ENCODE measurements around the gene ERCC4. TPM values are rescaled to one million over a fixed set of nuclear protein-coding genes. Genes with fewer than 3 reads are reported as not detected.

Gene ERCC4
- total RNA-seq (9.5 and 10.6 TPM in 2 replicates), polyA plus RNA-seq (4.3 and 5.9 TPM in 2 replicates), polyA minus RNA-seq (ENCODE audit: low replicate concordance) (2.1 and 13.2 TPM in 2 replicates)
- 4.6 and 6.8 TPM in 2 replicates for polyA plus RNA-seq (2012)

GRCh38 chr16:13919683-13920509, at the start of gene ERCC4:
Gene ERCC4, plus strand, starts transcription at chr16:13920154. Its CDS starts 12 bp downstream, at chr16:13920166.
- no peaks in the 10 kb centered on the region for H3K27me3 ChIP-seq (ENCODE audit: control insufficient read depth, insufficient read depth, low read length)
- DNase-seq (ENCODE audit: low read depth in 2 of 2) = peak; percentile 97 to 99
- peak within 1 kb of the TSS; percentile 99 for H2AFZ ChIP-seq (ENCODE audit: low read length)
- peaks cover 1% of the 10 kb centered on the region for H3K36me3 ChIP-seq (ENCODE audit: control insufficient read depth, insufficient read depth, low read length)
- H3K79me2 ChIP-seq (ENCODE audit: control insufficient read depth, insufficient read depth, low read length) = peaks cover 10% of the 10 kb centered on the region
- H3K4me3 ChIP-seq (replicated peaks in 1 of 4; ENCODE audit: control extremely low read depth in 1 of 4, insufficient read depth in 1 of 4, low read depth in 3 of 4, low read length in 4 of 4) = peak within 1 kb of the TSS; percentile 70 to 98 (median 86)
- H3K9ac ChIP-seq (ENCODE audit: insufficient read depth, low read length) = peak within 1 kb of the TSS; percentile 95
- peak within 1 kb of the TSS; percentile 90 for H3K4me2 ChIP-seq (ENCODE audit: extremely low read depth, insufficient read depth, low read length)
- no peaks in the 10 kb centered on the region for H3K9me3 ChIP-seq (ENCODE audit: control insufficient read depth, insufficient read depth, low read depth, low read length)
- no peaks in the 10 kb centered on the region for H4K20me1 ChIP-seq (ENCODE audit: control insufficient read depth, extremely low read depth, insufficient read depth, low read length)
- H3K27ac ChIP-seq (ENCODE audit: insufficient read depth, low read length) = peak within 1 kb of the TSS; percentile 75
- H3K4me1 ChIP-seq (ENCODE audit: control insufficient read depth, extremely low read depth, insufficient read depth, low read length) = peaks cover 12% of the 10 kb centered on the region
- TF ChIP-seq CTCF (conservative IDR thresholded peaks at IDR 0.05 in 1 of 2, IDR thresholded peaks at IDR 0.05 in 1 of 2; ENCODE audit: low read depth in 1 of 2, low read length in 2 of 2) (peak; percentile 92 to 97), EZH2 (IDR thresholded peaks at IDR 0.05; ENCODE audit: low read length, missing control alignments) (no peak)

GRCh38 chr16:13873835-13874438, 46.0 kb upstream of the ERCC4 start:
- no peak for TF ChIP-seq EZH2 (IDR thresholded peaks at IDR 0.05; ENCODE audit: low read length, missing control alignments)
- TF ChIP-seq CTCF (conservative IDR thresholded peaks at IDR 0.05 in 1 of 2, IDR thresholded peaks at IDR 0.05 in 1 of 2; ENCODE audit: low read depth in 1 of 2, low read length in 2 of 2) = peak; percentile 13 to 41
- no peaks in the 10 kb centered on the region for H3K4me1 ChIP-seq (ENCODE audit: control insufficient read depth, extremely low read depth, insufficient read depth, low read length)

GRCh38 chr16:13875614-13876284, 44.2 kb upstream of the ERCC4 start:
- H3K4me1 ChIP-seq (ENCODE audit: control insufficient read depth, extremely low read depth, insufficient read depth, low read length) = no peaks in the 10 kb centered on the region
- no peaks in the 10 kb centered on the region for H3K27me3 ChIP-seq (ENCODE audit: control insufficient read depth, insufficient read depth, low read length)
- H3K4me3 ChIP-seq (replicated peaks in 1 of 4; ENCODE audit: control extremely low read depth in 1 of 4, insufficient read depth in 1 of 4, low read depth in 3 of 4, low read length in 4 of 4) = no peak overlapping the region
- no peaks in the 10 kb centered on the region for H3K36me3 ChIP-seq (ENCODE audit: control insufficient read depth, insufficient read depth, low read length)
- H2AFZ ChIP-seq (ENCODE audit: low read length) = no peak overlapping the region
- H3K27ac ChIP-seq (ENCODE audit: insufficient read depth, low read length) = no peak overlapping the region
- TF ChIP-seq CTCF (conservative IDR thresholded peaks at IDR 0.05 in 1 of 2, IDR thresholded peaks at IDR 0.05 in 1 of 2; ENCODE audit: low read depth in 1 of 2, low read length in 2 of 2) (no peak), EZH2 (IDR thresholded peaks at IDR 0.05; ENCODE audit: low read length, missing control alignments) (no peak)
- no peak overlapping the region for H3K9ac ChIP-seq (ENCODE audit: insufficient read depth, low read length)
- DNase-seq (ENCODE audit: low read depth in 2 of 2) = no peak
- no peaks in the 10 kb centered on the region for H3K79me2 ChIP-seq (ENCODE audit: control insufficient read depth, insufficient read depth, low read length)
- no peak overlapping the region for H3K4me2 ChIP-seq (ENCODE audit: extremely low read depth, insufficient read depth, low read length)
- no peaks in the 10 kb centered on the region for H4K20me1 ChIP-seq (ENCODE audit: control insufficient read depth, extremely low read depth, insufficient read depth, low read length)
- no peaks in the 10 kb centered on the region for H3K9me3 ChIP-seq (ENCODE audit: control insufficient read depth, insufficient read depth, low read depth, low read length)

More at GRCh38 chr16:13873835-13874438, 46.0 kb upstream of the ERCC4 start:
- H3K9me3 ChIP-seq (ENCODE audit: control insufficient read depth, insufficient read depth, low read depth, low read length) = no peaks in the 10 kb centered on the region
- no peak overlapping the region for H2AFZ ChIP-seq (ENCODE audit: low read length)
- H3K79me2 ChIP-seq (ENCODE audit: control insufficient read depth, insufficient read depth, low read length) = no peaks in the 10 kb centered on the region
- H3K27me3 ChIP-seq (ENCODE audit: control insufficient read depth, insufficient read depth, low read length) = no peaks in the 10 kb centered on the region
- H3K27ac ChIP-seq (ENCODE audit: insufficient read depth, low read length) = no peak overlapping the region
- H3K9ac ChIP-seq (ENCODE audit: insufficient read depth, low read length) = no peak overlapping the region
- peak; percentile 7 to 29 for DNase-seq (ENCODE audit: low read depth in 2 of 2)
- H3K4me2 ChIP-seq (ENCODE audit: extremely low read depth, insufficient read depth, low read length) = no peak overlapping the region
- H4K20me1 ChIP-seq (ENCODE audit: control insufficient read depth, extremely low read depth, insufficient read depth, low read length) = no peaks in the 10 kb centered on the region
- H3K36me3 ChIP-seq (ENCODE audit: control insufficient read depth, insufficient read depth, low read length) = no peaks in the 10 kb centered on the region
- H3K4me3 ChIP-seq (replicated peaks in 1 of 4; ENCODE audit: control extremely low read depth in 1 of 4, insufficient read depth in 1 of 4, low read depth in 3 of 4, low read length in 4 of 4) = no peak overlapping the region
